HG03432 (cell line): ENCODE measurements around the gene FUZ.
"Not testable (repeated sequence)": the region's sequence is repeated elsewhere in the genome, so short reads cannot be mapped to it uniquely, and the experiment has no call there.

Source experiments
- ATAC-seq: cut with Tn5 transposase; IDR thresholded peaks from one replicate; pipeline ENCODE4 v1.9.1; 2021; ENCODE audit warnings: mild to moderate bottlenecking, moderate library complexity; ENCODE audit not compliant: unreplicated experiment

Gene FUZ

DNA sequence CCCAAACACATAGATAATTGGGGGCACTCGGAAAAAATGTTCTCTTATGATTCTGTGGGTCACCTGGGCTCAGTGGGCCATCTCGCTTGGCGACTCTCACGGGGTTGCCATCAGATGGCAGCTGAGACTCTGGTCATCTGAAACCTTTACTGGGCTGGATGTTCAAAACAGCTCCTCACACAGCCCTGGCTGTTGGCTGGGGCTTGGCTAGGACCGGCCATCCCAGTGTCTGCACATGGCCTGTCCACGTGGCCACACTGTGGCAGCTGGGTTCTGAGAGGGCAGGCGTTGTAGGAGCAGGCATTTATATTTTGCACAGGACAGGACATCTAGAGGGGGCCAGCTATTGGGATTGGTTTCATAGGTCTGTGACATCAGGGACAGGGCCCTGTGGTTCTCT, 20.5 kb upstream of the FUZ start:
- ATAC-seq: no peak

DNA sequence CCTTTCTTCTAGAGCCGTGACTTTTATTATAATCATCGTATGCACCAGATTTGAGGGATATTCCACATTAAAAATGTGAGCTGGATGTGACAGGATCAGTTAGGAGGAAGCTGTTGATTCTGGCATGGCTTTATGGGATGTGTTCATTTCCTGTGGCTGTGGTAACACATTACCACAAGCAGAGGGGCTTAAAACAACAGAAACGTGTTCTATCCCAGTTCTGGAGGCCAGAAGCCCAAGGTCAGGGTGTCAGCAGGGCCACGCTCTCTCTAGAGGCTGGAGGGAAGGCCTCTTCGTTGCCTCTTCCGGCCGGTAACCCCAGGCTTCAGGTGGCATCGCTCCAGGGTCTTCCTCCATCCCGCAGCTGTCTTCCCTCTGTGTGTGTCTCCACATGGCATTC, 19.5 kb upstream of the FUZ start:
- no peak for ATAC-seq

DNA sequence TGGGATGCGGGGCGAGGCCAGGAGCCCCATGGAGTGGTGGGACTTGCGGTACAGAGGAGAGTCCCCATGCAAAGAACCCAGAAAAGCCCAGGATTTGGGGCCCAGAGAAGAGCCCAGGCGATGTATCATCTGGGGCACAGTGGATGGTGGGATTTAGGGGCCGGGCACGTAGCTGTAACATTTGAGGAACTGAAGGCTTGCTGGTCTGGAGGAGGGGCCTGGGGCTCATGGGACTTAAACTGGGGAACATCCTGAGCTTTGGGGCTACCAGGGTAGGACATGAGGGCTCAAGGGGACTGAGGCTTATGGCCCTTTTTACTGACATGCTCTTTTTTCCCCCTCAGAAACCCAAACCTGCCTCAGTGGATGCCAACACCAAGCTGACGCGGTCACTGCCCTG, 18.5 kb upstream of the FUZ start:
- ATAC-seq: no peak

DNA sequence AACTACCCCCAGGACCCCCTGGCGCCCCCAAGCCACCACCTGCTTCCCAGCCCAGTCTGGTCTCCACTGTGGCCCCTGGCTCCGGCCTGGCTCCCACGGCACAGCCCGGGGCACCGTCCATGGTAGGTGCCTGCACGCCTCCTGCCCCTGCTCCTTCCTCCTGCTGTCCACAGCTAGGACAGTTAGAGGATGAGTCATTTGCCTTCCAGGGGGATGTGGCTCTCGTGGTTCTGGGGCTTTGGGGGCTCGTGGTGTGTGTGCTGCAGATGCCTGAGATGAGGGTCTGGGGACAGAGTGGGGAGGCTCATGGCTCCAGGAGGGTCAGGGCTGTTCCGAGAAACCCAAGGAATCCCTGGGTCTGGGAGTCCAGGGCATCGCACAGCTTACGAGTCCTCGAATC, 17.7 kb upstream of the FUZ start:
- ATAC-seq: no peak

DNA sequence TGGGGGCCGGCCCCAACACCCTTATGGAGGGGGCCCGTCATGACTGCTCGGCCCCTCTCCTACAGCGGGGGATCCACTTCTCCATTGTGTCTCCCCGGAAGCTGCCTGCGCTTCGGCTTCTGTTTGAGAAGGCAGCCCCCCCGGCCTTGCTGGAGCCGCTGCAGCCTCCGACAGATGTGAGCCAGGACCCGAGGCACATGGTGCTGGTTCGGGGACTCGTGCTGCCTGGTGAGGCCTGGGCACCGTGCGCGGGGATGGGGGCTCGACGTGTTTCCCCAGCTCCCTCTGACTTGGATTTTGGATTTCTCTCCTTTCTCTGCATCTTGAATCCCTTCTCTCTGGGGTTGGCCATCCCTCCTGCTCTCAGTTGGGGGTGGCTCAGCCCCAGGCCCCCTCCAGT, 16.6 kb upstream of the FUZ start:
- ATAC-seq: no peak

DNA sequence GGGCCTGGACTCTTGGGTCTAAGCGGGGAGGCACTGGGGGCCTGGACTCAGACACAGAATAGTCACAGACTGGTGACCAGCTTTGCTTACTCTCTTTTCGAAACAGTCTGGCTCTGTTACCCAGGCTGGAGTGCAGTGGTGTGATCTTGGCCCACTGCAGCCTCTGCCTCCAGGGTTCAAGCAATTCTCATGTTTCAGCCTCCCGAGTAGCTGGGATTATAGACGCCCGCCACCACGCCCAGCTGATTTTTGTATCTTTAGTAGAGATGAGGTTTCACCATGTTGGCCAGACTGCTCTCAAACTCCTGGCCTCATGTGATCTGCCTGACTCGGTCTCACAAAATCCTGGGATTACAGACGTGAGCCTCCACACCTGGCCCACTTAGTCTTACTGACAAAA, 16.1 kb upstream of the FUZ start:
- ATAC-seq: no peak

DNA sequence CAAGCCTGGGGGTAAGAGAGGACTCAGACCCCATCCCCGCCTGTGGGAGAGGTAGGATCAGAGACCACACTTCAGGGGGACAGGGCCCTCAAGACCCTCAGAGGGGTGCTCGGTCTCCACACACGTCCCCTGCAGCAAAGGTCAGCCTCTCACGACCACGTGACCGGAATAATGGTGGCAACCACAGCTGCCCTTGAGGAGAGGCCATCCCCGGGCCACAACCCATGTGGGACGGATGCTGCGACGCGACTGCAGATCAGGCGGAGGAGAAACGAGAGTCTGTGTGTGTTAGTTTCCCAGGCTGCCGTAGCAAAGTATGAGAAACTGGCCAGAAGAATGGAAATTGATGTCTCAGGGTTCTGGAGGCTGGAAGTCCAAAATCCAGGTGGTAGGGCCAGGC, 13.9 kb upstream of the FUZ start:
- no peak for ATAC-seq

DNA sequence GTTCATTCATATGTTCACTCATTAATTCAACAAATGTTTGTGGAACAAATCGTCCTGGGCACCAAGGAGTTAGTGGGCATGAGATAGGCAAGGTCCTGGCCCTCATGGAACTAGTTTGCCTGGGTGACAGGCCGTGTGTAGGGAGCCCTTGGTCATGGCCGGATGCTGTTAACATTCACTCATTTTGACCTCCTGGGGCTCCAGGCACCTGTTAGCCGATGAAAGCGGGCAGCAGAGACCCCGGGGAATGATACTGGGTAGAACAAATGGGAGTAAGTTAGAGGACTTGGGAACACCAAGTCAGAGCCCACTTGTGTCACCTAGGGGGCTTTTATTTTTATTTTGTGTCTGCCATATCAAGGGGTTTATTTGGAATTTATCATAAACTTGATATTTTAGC, 11.6 kb upstream of the FUZ start:
- ATAC-seq: no peak

DNA sequence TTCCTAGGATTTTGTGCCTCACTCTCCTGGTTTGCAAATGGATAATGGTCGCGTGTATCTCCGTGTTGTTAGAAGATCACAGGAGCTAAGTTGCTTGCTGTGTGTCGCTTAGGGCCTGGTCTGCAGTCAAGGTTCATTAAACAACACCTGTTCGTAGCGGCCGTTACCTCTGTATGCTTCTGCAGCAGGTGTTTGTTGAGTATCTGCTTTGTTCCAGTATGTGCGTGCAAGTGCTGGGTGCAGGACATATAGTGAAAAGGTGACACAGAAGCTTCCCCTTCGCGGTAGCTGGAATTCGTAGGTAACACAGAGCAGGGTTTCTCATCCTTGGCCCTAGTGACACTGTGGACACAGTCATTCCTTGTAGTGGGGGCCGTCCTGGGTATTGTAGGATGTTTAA, 10.4 kb upstream of the FUZ start:
- ATAC-seq: no peak

DNA sequence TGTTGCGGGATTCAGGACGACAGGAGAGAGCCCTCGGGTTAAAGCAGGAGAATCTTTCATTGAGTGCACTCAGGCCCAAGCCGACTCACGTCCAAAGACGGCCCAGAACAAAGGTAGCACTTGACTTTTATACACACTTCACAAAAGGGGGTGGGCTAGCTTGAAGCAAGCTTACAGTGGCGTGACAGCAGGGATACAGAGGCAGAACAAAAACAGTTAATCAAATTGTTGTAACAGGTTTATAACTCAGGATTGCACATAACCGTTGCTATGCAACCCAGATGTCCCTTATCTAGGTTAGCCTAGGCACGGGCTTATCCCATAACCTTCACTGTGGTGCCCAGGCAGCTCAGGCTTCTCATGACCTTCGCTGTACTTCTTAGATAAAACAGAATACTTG, 7.0 kb upstream of the FUZ start:
- no peak for ATAC-seq

DNA sequence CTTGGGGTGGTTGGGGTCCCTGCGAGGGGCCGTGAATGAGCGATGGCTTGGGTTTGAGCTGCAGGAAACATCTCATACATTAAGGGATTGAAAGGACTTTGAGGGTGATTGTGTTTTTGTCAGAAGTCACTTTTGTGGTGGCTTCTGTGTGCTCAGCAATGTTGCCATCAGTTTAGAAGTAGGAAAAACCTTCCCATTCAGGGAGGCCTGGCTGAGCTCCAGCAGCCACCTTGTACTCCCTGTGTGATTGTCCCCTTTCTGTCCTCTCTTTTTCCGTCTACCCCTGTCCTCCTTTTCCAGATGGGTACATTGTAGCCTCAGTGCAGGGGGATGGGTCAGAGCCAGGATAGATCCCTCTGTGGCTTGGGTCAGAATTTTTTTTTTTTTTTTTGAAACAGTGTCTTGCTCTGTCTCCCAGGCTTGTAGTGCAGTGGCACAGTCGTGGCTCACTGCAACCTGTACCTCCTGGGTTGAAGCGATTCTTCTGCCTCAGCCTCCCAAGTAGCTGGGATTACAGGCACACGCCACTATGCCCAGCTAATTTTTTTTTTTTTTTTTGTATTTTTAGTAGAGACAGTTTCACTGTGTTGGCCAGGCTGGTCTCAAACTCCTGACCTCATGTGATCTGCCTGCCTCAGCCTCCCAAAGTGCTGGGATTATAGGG, 6.5 kb upstream of the FUZ start:
- ATAC-seq: not testable (repeated sequence)

DNA sequence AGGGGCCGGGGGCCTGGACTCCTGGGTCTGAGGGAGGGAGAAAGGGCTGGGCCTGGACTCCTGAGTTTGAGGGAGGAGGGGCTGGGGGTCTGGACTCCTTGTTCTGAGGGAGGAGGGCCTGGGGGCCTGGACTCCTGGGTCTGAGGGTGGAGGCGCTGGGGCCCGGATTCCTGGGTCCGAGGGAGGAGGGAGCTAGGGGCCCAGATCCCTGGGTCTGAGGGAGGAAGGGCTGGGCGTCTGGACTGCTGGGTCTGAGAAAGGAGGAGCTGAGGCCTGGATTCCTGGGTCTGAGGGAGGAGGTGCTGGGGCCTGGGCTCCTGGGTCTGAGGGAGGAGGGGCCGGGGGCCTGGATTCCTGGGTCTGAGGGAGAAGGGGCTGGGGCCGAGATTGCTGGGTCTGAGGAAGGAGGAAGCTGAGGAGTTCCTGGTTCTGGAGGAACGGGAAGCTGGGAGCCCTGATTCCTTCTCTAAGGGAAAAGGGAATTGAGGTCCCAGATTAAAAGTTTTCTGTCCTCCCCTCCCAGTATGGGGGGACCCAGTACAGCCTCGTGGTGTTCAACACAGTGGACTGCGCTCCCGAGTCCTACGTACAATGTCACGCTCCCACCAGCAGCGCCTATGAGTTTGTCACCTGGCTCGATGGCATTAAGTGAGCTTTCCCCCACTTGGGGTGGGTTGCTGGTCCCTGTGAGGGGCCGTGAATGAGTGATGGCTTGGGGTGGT, 5.7 kb upstream of the FUZ start:
- no peak for ATAC-seq

DNA sequence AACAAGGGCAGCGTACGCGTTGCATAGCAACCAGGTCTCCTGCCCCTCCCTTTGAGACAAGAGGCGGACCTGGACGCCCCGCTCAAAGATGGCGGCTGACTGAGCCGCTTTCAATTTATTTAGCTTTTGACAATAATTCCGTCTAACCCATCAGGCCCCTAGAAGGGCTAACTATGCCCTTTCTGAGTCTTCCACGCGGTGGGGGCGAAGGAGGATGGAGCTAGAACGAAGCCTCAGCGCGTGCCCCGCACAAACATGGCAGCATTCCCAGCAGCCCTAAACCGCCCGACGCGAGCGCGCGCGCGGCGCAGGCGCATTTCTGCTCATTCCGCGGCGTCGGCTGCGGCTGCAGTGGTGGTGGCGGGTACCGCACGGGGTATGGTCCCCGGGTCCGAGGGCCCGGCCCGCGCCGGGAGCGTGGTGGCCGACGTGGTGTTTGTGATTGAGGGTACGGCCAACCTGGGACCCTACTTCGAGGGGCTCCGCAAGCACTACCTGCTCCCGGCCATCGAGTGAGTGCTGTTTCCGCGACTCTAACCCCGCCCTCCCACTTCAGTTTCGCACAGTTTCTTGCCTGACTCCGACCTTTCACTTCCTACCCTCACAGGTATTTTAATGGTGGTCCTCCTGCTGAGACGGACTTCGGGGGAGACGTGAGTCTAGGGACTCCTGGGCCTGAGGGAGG, 5.0 kb upstream of the FUZ start, which contains the start of gene MED25:
Gene MED25, plus strand, starts transcription at position 326 of the 685 bp plus-strand sequence. Its CDS starts 53 bp downstream, at position 379.
- ATAC-seq: peak; percentile 79

DNA sequence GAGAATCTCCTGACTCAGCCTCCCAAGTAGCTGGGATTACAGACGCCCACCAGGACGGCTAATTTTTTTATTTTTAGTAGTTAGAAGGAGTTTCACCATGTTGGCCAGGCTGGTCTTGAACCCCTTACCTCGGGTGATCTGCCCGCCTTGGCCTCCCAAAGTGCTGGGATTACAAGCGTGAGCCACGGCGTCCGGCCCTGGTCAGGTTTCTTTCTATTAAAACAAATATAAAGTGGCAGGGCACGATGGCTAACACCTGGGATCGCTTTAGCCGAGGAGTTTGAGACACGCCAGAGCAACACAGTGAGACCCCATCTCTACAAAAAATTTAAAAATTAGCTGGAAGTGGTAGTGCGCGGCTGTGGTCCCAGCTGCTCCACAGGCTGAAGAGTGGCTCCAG, 3.5 kb upstream of the FUZ start:
- no peak for ATAC-seq

DNA sequence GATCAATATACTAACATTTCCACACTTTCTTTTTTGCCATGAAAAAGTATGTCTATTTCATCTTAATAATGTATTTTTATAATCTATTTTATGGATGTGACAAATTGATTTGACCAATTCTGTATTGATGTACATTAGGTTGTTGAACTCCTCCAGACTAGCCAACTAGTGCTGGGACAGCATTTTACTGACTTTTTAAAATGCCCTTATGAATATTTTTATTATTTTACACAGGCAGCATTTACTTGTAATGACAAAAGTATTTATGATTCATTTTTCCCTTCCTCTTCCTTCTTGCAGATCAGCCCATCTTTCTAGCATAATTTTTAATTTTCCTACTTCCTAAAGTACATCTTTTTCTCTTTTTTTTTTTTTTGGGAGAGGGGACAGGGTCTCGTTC, 918 bp upstream of the FUZ start:
- no peak for ATAC-seq

DNA sequence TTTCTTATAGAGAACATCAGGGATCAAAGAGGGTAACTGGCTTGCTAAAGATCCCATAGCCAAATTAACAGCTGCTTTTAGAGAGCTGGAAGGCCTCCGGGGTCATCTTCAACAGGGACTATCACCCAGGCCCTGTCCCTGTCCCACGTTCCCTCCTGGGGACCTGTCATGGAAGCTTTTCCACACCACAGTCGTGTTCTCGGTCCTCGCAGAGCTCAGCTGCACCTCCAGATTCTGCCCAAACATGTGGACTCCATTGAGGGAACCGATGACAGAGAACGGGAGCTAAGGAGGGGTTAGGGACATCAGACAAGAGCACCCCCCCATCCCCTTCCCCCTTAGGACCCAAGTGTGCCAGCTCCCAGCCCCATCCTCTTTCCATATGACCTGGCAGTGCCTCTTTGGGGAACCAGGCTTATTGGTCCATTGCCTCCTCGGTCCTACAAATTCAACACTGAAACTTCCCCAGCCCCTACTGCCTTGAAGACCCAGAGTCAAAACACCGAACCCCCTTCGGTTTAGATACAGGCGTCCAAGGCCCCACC, 568 bp downstream of the FUZ start:
- ATAC-seq: no peak

DNA sequence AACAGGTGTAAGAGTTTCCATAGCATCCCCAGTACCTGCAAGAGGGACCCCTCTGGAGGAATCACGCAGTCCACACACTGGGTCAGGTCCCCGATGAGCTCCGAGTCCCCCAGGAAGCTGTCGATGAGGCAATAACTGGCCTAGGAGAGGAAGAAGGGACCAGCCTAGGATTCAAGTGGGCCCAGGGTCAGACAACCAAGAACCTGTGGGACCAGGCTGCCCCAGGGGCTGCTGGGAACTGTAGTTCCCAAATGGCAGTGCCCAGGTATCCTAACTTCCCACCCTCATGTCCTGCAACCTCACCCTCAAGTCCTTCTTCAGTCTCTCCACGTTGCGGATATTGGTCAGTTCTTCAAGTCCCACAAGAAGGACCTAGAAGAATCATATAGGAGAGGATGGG, 1.8 kb downstream of the FUZ start:
- no peak for ATAC-seq

DNA sequence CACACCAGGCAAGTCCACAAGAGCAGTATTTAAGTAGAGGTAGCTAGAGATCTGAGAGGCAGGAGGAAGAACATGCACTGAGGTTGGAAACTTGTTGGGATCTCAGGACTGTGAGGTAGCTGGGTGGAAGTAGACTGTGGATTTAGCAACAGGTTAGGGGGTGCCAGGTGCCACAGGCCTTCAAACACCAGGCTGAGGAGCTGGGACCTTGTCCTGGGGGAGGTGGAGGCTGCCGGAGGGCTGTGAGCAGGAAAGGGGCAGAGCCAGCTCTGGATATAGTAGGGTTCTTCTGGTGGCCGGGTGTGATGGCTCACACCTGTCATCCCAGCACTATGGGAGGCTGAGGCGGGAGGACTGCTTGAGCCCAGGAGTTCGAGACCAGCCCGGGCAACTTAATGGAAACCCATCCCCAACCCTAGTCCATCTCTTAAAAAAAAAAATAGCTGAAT, 3.1 kb downstream of the FUZ start:
- no peak for ATAC-seq

DNA sequence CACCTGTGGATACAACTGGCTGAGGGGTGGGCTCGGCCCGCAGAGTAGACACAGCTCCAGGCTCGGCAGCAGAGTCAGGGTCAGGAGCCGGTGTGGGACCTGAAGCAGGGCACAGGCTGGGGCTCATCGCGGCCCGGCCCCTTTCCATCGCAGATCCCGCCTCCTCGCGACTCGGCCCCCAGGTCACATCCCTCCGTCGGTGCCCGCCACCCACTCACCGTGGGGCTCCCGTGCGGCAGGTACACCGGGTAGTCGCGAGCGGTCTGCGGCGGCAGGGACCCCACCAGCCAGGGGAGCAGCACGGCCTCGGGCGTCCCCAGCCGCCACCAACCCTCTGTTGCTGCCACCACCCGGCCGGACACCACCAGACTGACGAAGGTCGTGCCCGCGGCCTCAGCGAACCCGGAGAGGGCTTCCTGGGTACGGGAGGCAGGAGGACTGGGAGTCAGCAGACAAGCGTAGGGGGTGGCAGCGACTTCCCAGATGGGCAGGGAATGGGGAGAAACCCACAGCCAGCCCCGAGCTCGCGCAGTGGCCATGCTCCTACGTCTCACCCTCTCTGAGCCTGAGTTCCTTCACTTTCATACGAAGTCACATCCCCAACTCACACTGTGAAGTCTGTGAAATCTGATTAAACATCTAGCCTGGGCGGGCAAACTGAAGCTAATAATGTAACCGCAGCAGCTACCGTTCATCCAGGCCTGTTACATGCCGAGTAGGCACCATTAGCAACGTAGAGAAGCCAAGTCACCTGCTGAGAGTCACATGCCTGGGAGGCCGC, 3.7 kb downstream of the FUZ start:
- ATAC-seq: no peak

DNA sequence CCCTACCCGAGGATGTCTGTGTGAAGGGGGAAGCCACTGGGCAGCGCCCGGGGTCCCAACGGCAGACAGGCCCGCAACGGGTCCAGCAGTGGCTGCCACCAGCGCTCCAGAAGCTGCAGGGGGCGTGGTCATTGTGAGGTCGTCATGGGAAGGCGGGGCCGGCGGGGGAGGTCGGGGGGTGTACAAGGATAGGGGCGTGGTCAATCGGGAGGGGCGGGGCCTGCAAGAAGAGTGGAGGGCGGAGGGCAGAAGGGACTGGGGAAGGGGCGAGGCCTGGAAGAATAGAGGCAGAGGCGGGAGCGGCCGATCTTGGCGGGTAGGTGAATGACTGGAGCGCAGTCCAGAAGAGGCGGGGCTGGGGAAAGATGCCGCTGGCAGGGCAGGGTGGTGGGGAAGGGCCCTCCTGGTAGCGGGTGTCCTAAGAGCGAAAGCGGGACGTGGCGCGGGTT, 4.4 kb downstream of the FUZ start:
- no peak for ATAC-seq
